Endodermal cell (in vitro differentiated cells): ENCODE data around the gene TAAR8. TPM values are rescaled to one million over a fixed set of nuclear protein-coding genes. Genes with fewer than 3 reads are reported as not detected.
A peak's percentile ranks its signal among the peaks of the same experiment; 100 is the strongest.

Experiments used
- DNase-seq: peaks from one replicate; pipeline ENCODE4 v3.0.0-alpha.2; 2017
- H3K27ac ChIP-seq: 2 replicates; pipeline ENCODE4 v1.5.1; 2013; ENCODE audit warnings: mild to moderate bottlenecking, low read depth, low read length, moderate library complexity
- H3K27me3 ChIP-seq: 2 replicates; pipeline ENCODE4 v1.6.1; 2013; ENCODE audit warnings: mild to moderate bottlenecking, low read length, moderate library complexity; ENCODE audit not compliant: insufficient read depth, control insufficient read depth, poor library complexity, severe bottlenecking
- H3K36me3 ChIP-seq: 2 replicates; pipeline ENCODE4 v1.7.0; 2013; ENCODE audit warnings: mild to moderate bottlenecking, low read length, moderate library complexity; ENCODE audit not compliant: control insufficient read depth, insufficient read depth
- H3K4me1 ChIP-seq: one replicate; pipeline ENCODE4 v1.7.0; 2013; ENCODE audit warnings: low read length; ENCODE audit not compliant: control insufficient read depth, insufficient read depth
- H3K4me3 ChIP-seq: 2 replicates; pipeline ENCODE4 v1.5.1; 2013; ENCODE audit warnings: mild to moderate bottlenecking, low read length, moderate library complexity
- H3K9ac ChIP-seq: 2 replicates; pipeline ENCODE4 v1.6.1; 2013; ENCODE audit warnings: mild to moderate bottlenecking, low read length, moderate library complexity; ENCODE audit not compliant: poor library complexity, severe bottlenecking; ENCODE audit errors: extremely low read depth
- H3K9me3 ChIP-seq: 2 replicates; pipeline ENCODE4 v1.6.1; 2013; ENCODE audit warnings: mild to moderate bottlenecking, low read length, moderate library complexity; ENCODE audit not compliant: control insufficient read depth
- H3K27ac Mint-ChIP-seq: 2 replicates; pipeline ENCODE4 v1.8.0; 2020; ENCODE audit warnings: mixed read lengths
- H3K27me3 Mint-ChIP-seq: 2 replicates; pipeline ENCODE4 v1.8.0; 2021; ENCODE audit warnings: mild to moderate bottlenecking, mixed read lengths; ENCODE audit not compliant: insufficient read depth
- H3K36me3 Mint-ChIP-seq: 2 replicates; pipeline ENCODE4 v1.8.0; 2020; ENCODE audit warnings: low read depth, mixed read lengths
- H3K4me1 Mint-ChIP-seq: 2 replicates; pipeline ENCODE4 v1.8.0; 2020; ENCODE audit warnings: mixed read lengths
- H3K4me3 Mint-ChIP-seq: 2 replicates; pipeline ENCODE4 v1.8.0; 2020; ENCODE audit warnings: mild to moderate bottlenecking, moderate library complexity, mixed read lengths
- H3K9me3 Mint-ChIP-seq: 2 replicates; pipeline ENCODE4 v1.8.0; 2020; ENCODE audit warnings: mild to moderate bottlenecking, mixed read lengths
- CTCF ChIP-seq: fragments of 200-600 bp; sonication (generic); conservative IDR thresholded peaks from 2 replicates; pipeline ENCODE4 v1.5.0; 2021; ENCODE audit warnings: antibody characterized with exemption, mild to moderate bottlenecking
- WGBS, 2 experiments: methylation state at CpG; one replicate each; pipeline versions ENCODE4 v1.1.5 to v1.1.7; 2013; ENCODE audit warnings: missing lambda C conversion rate in 2 of 2, mixed read lengths in 1 of 2; ENCODE audit not compliant: insufficient coverage in 1 of 2, insufficient read length in 1 of 2; 5-methylcytosine and 5-hydroxymethylcytosine counted together
- total RNA-seq, 2 donors: library from RNA; stranded (reverse); fragmentation: NEBNext Ultra II Directional in 1 of 2; extraction: Animal tissue kit (Norgen Biotek cat#: 25700) in 1 of 2; gene quantifications; 2 replicates in 1 of 2; 3 replicates in 1 of 2; pipeline ENCODE4 v1.2.1, GENCODE V29; 2021

TAAR8 gene
- total RNA-seq, 2 donors from 2014 or later: not detected

GRCh38 chr6:132570221-132570777 is 17.8 kb downstream of the TAAR8 start, which contains the start of gene TAAR6:
TAAR6 (plus strand) TSS chr6:132570322; CDS start chr6:132570322, 0 bp downstream.
- WGBS, 2 experiments: 87 to 90% methylated on average over 11 to 15 of the region's 15 CpGs
- peaks cover 3% of the 10 kb centered on the region for H3K27me3 Mint-ChIP-seq
- TF ChIP-seq CTCF: no peak
- Histone ChIP-seq H3K36me3 (no peaks in the 10 kb centered on the region), H3K27me3 (peaks cover 9% of the 10 kb centered on the region), H3K9ac (no peak within 1 kb of the TSS), H3K9me3 (no peaks in the 10 kb centered on the region), H3K27ac (peak within 1 kb of the TSS; percentile 10), H3K4me3 (no peak within 1 kb of the TSS), H3K4me1 (no peaks in the 10 kb centered on the region)
- H3K9me3 Mint-ChIP-seq: no peaks in the 10 kb centered on the region
- no peak for DNase-seq
- H3K4me1 Mint-ChIP-seq: peaks cover 19% of the 10 kb centered on the region
- no peak within 1 kb of the TSS for H3K4me3 Mint-ChIP-seq
- no peaks in the 10 kb centered on the region for H3K36me3 Mint-ChIP-seq
- no peak within 1 kb of the TSS for H3K27ac Mint-ChIP-seq

GRCh38 chr6:132571774-132572173 is 19.3 kb downstream of the TAAR8 start:
- Mint-ChIP-seq H3K4me3 (no peak overlapping the region), H3K36me3 (no peaks in the 10 kb centered on the region), H3K27ac (no peak overlapping the region), H3K9me3 (no peaks in the 10 kb centered on the region), H3K27me3 (peaks cover 3% of the 10 kb centered on the region), H3K4me1 (peaks cover 19% of the 10 kb centered on the region)
- no peak overlapping the region for H3K9ac ChIP-seq
- no peaks in the 10 kb centered on the region for H3K36me3 ChIP-seq
- H3K27me3 ChIP-seq: peaks cover 9% of the 10 kb centered on the region
- no peaks in the 10 kb centered on the region for H3K9me3 ChIP-seq
- no peak for DNase-seq
- no peak for TF ChIP-seq CTCF
- H3K27ac ChIP-seq: no peak overlapping the region
- no peak overlapping the region for H3K4me3 ChIP-seq
- no peaks in the 10 kb centered on the region for H3K4me1 ChIP-seq

GRCh38 chr6:132584698-132585097 is 32.2 kb downstream of the TAAR8 start:
- H3K27ac Mint-ChIP-seq: no peak overlapping the region
- Histone ChIP-seq H3K4me1 (no peaks in the 10 kb centered on the region), H3K27me3 (no peaks in the 10 kb centered on the region), H3K9me3 (no peaks in the 10 kb centered on the region), H3K9ac (no peak overlapping the region), H3K4me3 (no peak overlapping the region), H3K36me3 (no peaks in the 10 kb centered on the region), H3K27ac (no peak overlapping the region)
- WGBS, 2 experiments: 100% methylated on average over 1 of the region's 1 CpG; no CpG with 5 or more reads in 1 of the 2 experiments
- H3K9me3 Mint-ChIP-seq: peaks cover 5% of the 10 kb centered on the region
- no peaks in the 10 kb centered on the region for H3K36me3 Mint-ChIP-seq
- TF ChIP-seq CTCF: no peak
- H3K4me1 Mint-ChIP-seq: no peaks in the 10 kb centered on the region
- H3K27me3 Mint-ChIP-seq: peaks cover 3% of the 10 kb centered on the region
- H3K4me3 Mint-ChIP-seq: no peak overlapping the region
- DNase-seq: no peak
